PC-3 (cell line): Measurements from ENCODE around the gene CORO2B. TPM values are rescaled to one million over a fixed set of nuclear protein-coding genes. Genes with fewer than 3 reads are reported as not detected.

ENCODE experiments used
- ATAC-seq: fragments of 200-7000 bp; cut with Tn5 transposase; 2 replicates; pipeline ENCODE4 v1.9.1; 2020; ENCODE audit warnings: mild to moderate bottlenecking, moderate library complexity
- BruUV-seq: library from RNA; stranded (reverse); fragments of 400-500 nt; replicated peaks from 2 replicates; lab custom pipeline; 2021; lab: Mats Ljungman, UMichigan
- CTCF ChIA-PET: fragments of 300-600 bp; sonication (Branson Sonifier 250); formaldehyde crosslinking; loops from one replicate; lab custom pipeline; 2022; ENCODE audit warnings: antibody characterized with exemption; lab: Charles Lee
- POLR2A ChIA-PET: fragments of 300-600 bp; sonication (Branson Sonifier 250); formaldehyde crosslinking; loops from one replicate; lab custom pipeline; 2022; ENCODE audit warnings: antibody characterized with exemption; ENCODE audit not compliant: unreplicated experiment; lab: Charles Lee
- DNase-seq: peaks from one replicate; pipeline ENCODE4 v3.0.0-alpha.2; 2015
- H2AFZ ChIP-seq: fragments of 300-600 bp; sonication (generic); 2 replicates; pipeline ENCODE4 v1.6.0; 2016; ENCODE audit warnings: antibody characterized with exemption, low read length
- H3F3A ChIP-seq: fragments of 300-600 bp; sonication (generic); one replicate; pipeline ENCODE4 v1.6.0; 2017; ENCODE audit warnings: antibody characterized with exemption, low read length, control low read depth, mild to moderate bottlenecking; ENCODE audit not compliant: unreplicated experiment
- H3K27ac ChIP-seq: fragments of 300-600 bp; sonication (generic); 2 replicates; pipeline ENCODE4 v1.5.1; 2016; ENCODE audit warnings: mild to moderate bottlenecking, low read length
- H3K27me3 ChIP-seq: fragments of 300-600 bp; sonication (generic); 2 replicates; pipeline ENCODE4 v1.6.1; 2016; ENCODE audit warnings: low read length, mixed read lengths
- H3K36me3 ChIP-seq: fragments of 300-600 bp; sonication (generic); 2 replicates; pipeline ENCODE4 v1.6.1; 2016; ENCODE audit warnings: low read depth, mixed run types, low read length, mixed read lengths
- H3K4me1 ChIP-seq: fragments of 300-600 bp; sonication (generic); 2 replicates; pipeline ENCODE4 v1.5.1; 2016; ENCODE audit warnings: low read length; ENCODE audit not compliant: insufficient read depth
- H3K4me2 ChIP-seq: fragments of 300-600 bp; sonication (generic); 2 replicates; pipeline ENCODE4 v1.6.0; 2016; ENCODE audit warnings: low read length
- H3K4me3 ChIP-seq: fragments of 300-600 bp; sonication (generic); 2 replicates; pipeline ENCODE4 v1.5.1; 2016; ENCODE audit warnings: mild to moderate bottlenecking, low read length, mixed read lengths
- H3K79me2 ChIP-seq: fragments of 300-600 bp; sonication (generic); 2 replicates; pipeline ENCODE4 v1.6.1; 2017; ENCODE audit warnings: low read length, mixed read lengths
- H3K9ac ChIP-seq: fragments of 300-600 bp; sonication (generic); 2 replicates; pipeline ENCODE4 v1.6.0; 2016; ENCODE audit warnings: mild to moderate bottlenecking, low read length
- H3K9me2 ChIP-seq: fragments of 300-600 bp; sonication (generic); replicated peaks from 2 replicates; pipeline ENCODE4 v1.6.1; 2016; ENCODE audit warnings: mixed run types, low read length, mixed read lengths
- H3K9me3 ChIP-seq: fragments of 300-600 bp; sonication (generic); 2 replicates; pipeline ENCODE4 v1.6.1; 2016; ENCODE audit warnings: low read length, mixed read lengths
- H4K20me1 ChIP-seq: fragments of 300-600 bp; sonication (generic); 2 replicates; pipeline ENCODE4 v1.6.1; 2016; ENCODE audit warnings: low read length, mixed read lengths
- CTCF ChIP-seq: fragments of 300-600 bp; sonication (generic); conservative IDR thresholded peaks from 2 replicates; pipeline ENCODE4 v1.5.1; 2017; ENCODE audit warnings: antibody characterized with exemption, low read depth, mild to moderate bottlenecking, low read length
- EZH2 ChIP-seq: fragments of 300-600 bp; sonication (generic); IDR thresholded peaks from one replicate; pipeline ENCODE4 v1.6.1; 2017; ENCODE audit warnings: antibody characterized with exemption, mild to moderate bottlenecking, low read length; ENCODE audit not compliant: unreplicated experiment
- EZH2phosphoT487 ChIP-seq: fragments of 300-600 bp; sonication (generic); IDR thresholded peaks from 2 replicates; pipeline ENCODE4 v1.6.1; 2018; ENCODE audit warnings: mild to moderate bottlenecking, antibody characterized with exemption, low read length, borderline replicate concordance
- intact Hi-C: fragments of 100-400 bp; cut with micrococcal nuclease; formaldehyde crosslinking; loops from 2 replicates; pipeline ENCODE4 v1.9.0; 2023
- total RNA-seq: library from RNA; depleted of rRNA; stranded (reverse); fragments of >200 nt; gene quantifications from 2 replicates; pipeline ENCODE4 v1.2.3, GENCODE V29; 2014

CORO2B gene
- total RNA-seq, 1 experiment from 2014 or later = 0.66 TPM

- ATAC-seq = no peak
- H3K36me3 ChIP-seq = no peaks in the 10 kb centered on the region
- no peak for DNase-seq
- no peak overlapping the region for H3K4me3 ChIP-seq
- POLR2A ChIA-PET = no interaction called here
- no peaks in the 10 kb centered on the region for H3K79me2 ChIP-seq
- H2AFZ ChIP-seq = no peak overlapping the region
- intact Hi-C loops = no loop called here
- no peak overlapping the region for H3K4me2 ChIP-seq
- no peaks in the 10 kb centered on the region for H3K4me1 ChIP-seq
- no peaks in the 10 kb centered on the region for H3K9me2 ChIP-seq
- H3K27me3 ChIP-seq = 0 out of 2 replicates have a peak, but pooled peaks cover 3% of the 10 kb centered on the region
- no peaks in the 10 kb centered on the region for H3K9me3 ChIP-seq
- H3K9ac ChIP-seq = no peak overlapping the region
- no peak overlapping the region for H3K27ac ChIP-seq
- CTCF ChIA-PET = interaction anchor here (0.8 kb wide), 1 partner anchor 113 kb away, joined by 4 read pairs; no protein-coding TSS in a partner anchor
- H3F3A ChIP-seq = no peaks in the 10 kb centered on the region
- H4K20me1 ChIP-seq = no peaks in the 10 kb centered on the region
- no TSS peak for BruUV-seq
- TF ChIP-seq EZH2 (no peak), CTCF (no peak), EZH2phosphoT487 (no peak)
These were observed 184.3 kb downstream of the CORO2B start for GRCh38 chr15:68763063-68763462.

GRCh38 chr15:68764090-68764489 lies 185.3 kb downstream of the CORO2B start:
- no peak overlapping the region for H3K9ac ChIP-seq
- CTCF ChIA-PET = no interaction called here
- no peaks in the 10 kb centered on the region for H3F3A ChIP-seq
- POLR2A ChIA-PET = no interaction called here
- no peaks in the 10 kb centered on the region for H3K79me2 ChIP-seq
- DNase-seq = no peak
- H2AFZ ChIP-seq = no peak overlapping the region
- H3K9me2 ChIP-seq = no peaks in the 10 kb centered on the region
- no peak overlapping the region for H3K4me3 ChIP-seq
- TF ChIP-seq EZH2 (no peak), CTCF (no peak), EZH2phosphoT487 (no peak)
- H3K27ac ChIP-seq = no peak overlapping the region
- intact Hi-C loops = no loop called here
- H3K9me3 ChIP-seq = no peaks in the 10 kb centered on the region
- BruUV-seq = no TSS peak
- H3K4me2 ChIP-seq = no peak overlapping the region
- H4K20me1 ChIP-seq = no peaks in the 10 kb centered on the region
- H3K4me1 ChIP-seq = peaks cover 6% of the 10 kb centered on the region; the same call in 1 of the 2 replicates
- no peak for ATAC-seq
- 0 out of 2 replicates have a peak, but pooled peaks cover 3% of the 10 kb centered on the region for H3K27me3 ChIP-seq
- H3K36me3 ChIP-seq = no peaks in the 10 kb centered on the region

- Histone ChIP-seq H4K20me1 (no peaks in the 10 kb centered on the region), H3K27ac (no peak overlapping the region), H3F3A (no peaks in the 10 kb centered on the region), H3K9me2 (no peaks in the 10 kb centered on the region), H3K36me3 (no peaks in the 10 kb centered on the region), H3K27me3 (0 out of 2 replicates have a peak, but pooled peaks cover 3% of the 10 kb centered on the region), H3K4me3 (no peak overlapping the region), H2AFZ (no peak overlapping the region), H3K9me3 (no peaks in the 10 kb centered on the region), H3K4me1 (peaks cover 6% of the 10 kb centered on the region; the same call in 1 of the 2 replicates), H3K4me2 (no peak overlapping the region), H3K79me2 (no peaks in the 10 kb centered on the region), H3K9ac (no peak overlapping the region)
- TF ChIP-seq CTCF (no peak), EZH2phosphoT487 (no peak), EZH2 (no peak)
- DNase-seq = no peak
- intact Hi-C loops = no loop called here
- no peak for ATAC-seq
- BruUV-seq = no TSS peak
- ChIA-PET POLR2A (no interaction called here), CTCF (no interaction called here)
These were observed 187.0 kb downstream of the CORO2B start for GRCh38 chr15:68765602-68766368.
